ENCODE data around the gene FRMD7.
A peak's percentile ranks its signal among the peaks of the same experiment; 100 is the strongest.
"Not testable (repeated sequence)": the region's sequence is repeated elsewhere in the genome, so short reads cannot be mapped to it uniquely, and the experiment has no call there.

The FRMD7 gene

GRCh38 chrX:132093239-132093860, 34.5 kb downstream of the FRMD7 start:
- no peak for DNase-seq (ENCODE audit: low read depth in 2 of 2)

GRCh38 chrX:132092439-132093065, 35.3 kb downstream of the FRMD7 start:
- no peak for DNase-seq (ENCODE audit: low read depth in 2 of 2)

- no peak for DNase-seq (ENCODE audit: low read depth in 2 of 2)
Observed at GRCh38 chrX:132090403-132091159, 37.2 kb downstream of the FRMD7 start.

- no peak for DNase-seq (ENCODE audit: low read depth in 2 of 2)
Observed at GRCh38 chrX:132088864-132089263, 39.0 kb downstream of the FRMD7 start.

DNA sequence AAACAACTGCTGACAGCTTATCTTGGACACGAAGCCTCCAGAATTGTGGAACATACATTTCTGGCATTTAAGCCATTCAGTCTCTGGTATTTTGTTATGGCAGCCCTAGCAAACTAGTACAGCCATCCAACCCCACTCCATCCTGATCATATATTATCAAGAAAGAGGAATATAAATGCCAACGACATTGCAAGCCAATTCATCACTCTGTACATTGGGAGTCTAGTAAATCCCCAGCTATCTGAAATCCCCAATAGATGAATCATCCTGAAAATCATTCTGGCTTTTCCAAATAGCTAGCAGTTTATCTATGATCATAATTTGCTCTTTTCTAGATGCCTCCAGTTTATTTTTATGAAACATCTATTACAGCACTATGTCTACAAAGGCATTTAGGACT, 41.1 kb downstream of the FRMD7 start:
- DNase-seq (ENCODE audit: low read depth in 2 of 2) = peak; percentile 36 to 40

- no peak for DNase-seq (ENCODE audit: low read depth in 2 of 2)
Observed at GRCh38 chrX:132085786-132086185, 42.0 kb downstream of the FRMD7 start.

DNA sequence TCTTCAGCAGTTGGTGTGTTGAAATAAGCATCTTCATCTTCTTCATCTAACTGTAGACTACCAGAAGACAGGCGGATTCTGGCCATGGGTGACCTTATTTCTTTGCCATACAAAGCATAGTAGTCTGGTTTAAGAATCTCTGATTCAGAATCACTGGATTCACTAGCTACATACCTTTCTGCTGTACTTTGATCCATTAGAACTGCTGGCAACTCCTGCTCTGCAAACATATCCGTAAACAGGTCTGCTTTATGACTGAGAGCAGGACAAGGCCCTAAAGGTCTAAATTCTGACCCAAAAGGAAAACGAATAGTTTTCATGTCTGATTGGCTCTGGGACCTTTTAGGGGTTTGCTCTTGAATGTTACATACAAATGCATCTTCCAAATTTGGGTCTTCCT, 49.9 kb downstream of the FRMD7 start:
- DNase-seq (ENCODE audit: low read depth in 2 of 2) = no peak

GRCh38 chrX:132077414-132077813, 50.4 kb downstream of the FRMD7 start:
- no peak for DNase-seq (ENCODE audit: low read depth in 2 of 2)

DNA sequence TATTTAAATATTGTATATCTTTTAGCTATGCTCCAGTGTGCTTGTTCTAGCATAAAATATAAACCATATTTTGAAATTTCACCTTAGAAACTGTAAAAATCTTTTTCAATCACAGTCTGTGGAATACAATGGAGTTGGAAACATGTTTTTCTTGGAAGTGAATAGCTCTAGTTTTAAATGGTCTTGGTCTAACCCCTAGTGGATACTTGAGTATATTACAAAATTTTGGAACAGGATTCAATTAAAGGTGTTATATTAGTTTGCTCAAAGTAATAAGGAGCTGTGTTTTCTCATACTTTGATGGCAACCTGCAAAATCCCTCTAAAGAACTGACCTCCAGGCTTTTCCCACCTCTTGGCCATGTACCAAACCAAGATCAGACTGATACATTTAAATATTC, 56.6 kb downstream of the FRMD7 start:
- DNase-seq (ENCODE audit: low read depth in 2 of 2) = no peak

DNA sequence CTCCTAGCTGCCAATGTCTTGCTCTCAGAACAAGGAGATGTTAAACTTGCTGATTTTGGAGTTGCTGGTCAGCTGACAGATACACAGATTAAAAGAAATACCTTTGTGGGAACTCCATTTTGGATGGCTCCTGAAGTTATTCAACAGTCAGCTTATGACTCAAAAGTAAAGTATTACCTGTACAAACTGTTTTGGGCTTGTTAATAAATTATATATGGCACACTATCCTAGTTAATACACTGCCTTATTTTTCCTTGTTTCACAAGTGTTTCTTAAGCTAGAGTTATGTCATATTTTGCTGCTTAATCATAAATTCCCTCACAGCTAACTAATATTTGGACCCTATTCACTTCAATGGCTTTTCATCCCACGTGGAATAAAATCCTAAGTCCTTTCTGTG, 59.4 kb downstream of the FRMD7 start:
- DNase-seq (ENCODE audit: low read depth in 2 of 2) = no peak

DNA sequence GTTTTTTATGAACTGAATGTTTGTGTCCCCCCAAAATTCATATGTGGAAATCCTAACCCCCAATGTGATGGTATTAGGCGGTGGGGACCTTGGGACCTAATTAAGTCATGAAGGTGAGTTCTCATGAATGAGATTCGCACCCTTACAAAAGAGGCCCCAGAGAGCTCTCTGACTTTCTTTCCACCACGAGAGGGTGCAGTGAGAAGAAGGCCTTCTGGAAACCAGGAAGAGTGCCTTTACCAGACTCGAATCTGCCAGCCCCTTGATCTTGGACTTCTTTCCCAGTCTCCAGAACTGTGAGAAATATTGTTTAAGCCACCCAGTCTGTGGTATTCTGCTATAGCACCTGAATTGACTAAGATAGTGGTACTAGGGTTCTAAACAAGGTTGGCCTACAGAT, 64.0 kb downstream of the FRMD7 start:
- no peak for DNase-seq (ENCODE audit: low read depth in 2 of 2)

DNA sequence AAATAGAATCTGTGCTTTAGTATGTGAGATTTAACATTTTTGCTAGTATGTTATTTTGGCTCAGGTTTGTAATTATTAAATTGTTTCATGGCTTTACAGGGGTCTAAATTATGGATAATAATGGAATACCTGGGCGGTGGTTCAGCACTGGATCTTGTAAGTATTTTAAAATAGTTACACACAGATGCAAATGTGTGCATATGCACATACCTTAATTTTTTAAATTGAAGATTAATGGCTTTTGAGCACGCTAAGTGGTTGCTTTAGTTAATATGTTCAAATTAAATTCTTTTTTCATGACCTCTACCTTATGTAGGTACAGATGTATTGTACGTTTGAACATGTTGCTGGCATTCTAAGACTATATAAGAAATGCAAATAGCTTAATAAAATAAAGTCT, 64.5 kb downstream of the FRMD7 start:
- no peak for DNase-seq (ENCODE audit: low read depth in 2 of 2)

DNA sequence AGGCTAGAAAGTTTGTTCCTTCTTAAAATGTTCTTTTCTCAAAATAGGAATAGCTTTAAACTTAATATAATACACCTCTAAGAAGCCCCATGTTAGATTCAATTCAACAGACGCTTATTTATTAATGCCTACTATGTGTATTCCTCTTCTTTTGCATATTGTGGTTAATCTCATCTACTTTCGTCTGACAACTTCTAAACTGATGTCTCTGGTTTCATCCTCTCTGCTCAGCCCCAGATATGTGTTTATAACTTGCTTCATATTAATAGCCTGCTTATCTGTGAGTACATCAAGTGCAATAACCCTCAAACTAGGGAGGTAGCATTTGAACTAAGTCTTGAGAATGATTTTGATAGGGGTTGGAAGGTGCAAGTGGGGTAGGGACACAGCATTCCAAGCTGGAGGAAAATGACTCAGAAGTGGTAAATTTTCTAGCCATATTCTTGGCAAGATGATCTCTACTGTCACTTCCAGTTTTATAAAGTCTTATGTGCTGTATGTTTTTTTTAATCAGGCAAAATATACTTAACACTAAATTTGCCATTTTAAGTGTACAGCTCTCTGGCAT, 67.8 kb downstream of the FRMD7 start:
- no peak for DNase-seq (ENCODE audit: low read depth in 2 of 2)

DNA sequence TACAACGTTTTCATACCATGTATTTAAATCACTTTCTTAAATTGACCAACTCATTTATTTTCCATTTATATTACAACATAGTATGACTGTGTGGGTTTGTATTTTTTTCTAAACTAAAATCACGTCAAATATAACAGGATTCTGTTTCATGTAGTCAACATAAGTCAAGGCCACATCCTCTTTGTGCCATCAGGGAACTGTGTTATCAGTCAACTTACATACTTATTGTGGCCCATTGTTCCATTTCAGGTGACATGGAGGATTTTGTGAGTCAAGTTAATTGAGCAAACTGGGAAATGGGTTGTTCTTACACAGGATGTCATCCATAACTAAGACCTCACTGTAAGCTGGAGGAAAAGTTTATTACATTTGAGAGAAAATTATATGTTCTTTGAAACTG, 68.8 kb downstream of the FRMD7 start:
- no peak for DNase-seq (ENCODE audit: low read depth in 2 of 2)

DNA sequence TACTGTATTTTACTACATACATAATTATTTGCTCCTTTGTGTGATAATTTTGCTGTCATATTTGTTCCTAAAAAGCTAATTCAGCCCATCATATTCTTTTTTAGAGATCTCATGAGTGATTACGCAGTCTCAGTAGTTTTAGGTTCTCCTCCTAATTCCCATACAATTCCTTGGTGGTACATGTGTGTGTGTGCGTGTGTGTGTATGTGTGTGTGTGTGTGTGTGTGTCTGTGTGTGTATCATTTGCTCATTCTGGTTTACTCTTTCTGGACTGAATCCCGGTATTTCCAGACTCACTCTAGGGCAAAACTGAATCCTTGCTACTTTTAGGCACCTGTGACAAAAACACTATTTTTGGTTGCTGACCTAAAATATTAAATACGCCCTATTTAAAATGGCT, 69.8 kb downstream of the FRMD7 start:
- DNase-seq (ENCODE audit: low read depth in 2 of 2) = no peak

- DNase-seq (ENCODE audit: low read depth in 2 of 2) = not testable (repeated sequence)
Observed at GRCh38 chrX:132051778-132052177, 76.0 kb downstream of the FRMD7 start.

- no peak for DNase-seq (ENCODE audit: low read depth in 2 of 2)
Observed at GRCh38 chrX:132046533-132046932, 81.3 kb downstream of the FRMD7 start.

- DNase-seq (ENCODE audit: low read depth in 2 of 2) = no peak
Observed at GRCh38 chrX:132045456-132045855, 82.4 kb downstream of the FRMD7 start.

- no peak for DNase-seq (ENCODE audit: low read depth in 2 of 2)
Observed at GRCh38 chrX:132044953-132045352, 82.9 kb downstream of the FRMD7 start.

GRCh38 chrX:132043977-132044376, 83.8 kb downstream of the FRMD7 start:
- no peak for DNase-seq (ENCODE audit: low read depth in 2 of 2)

- no peak for DNase-seq (ENCODE audit: low read depth in 2 of 2)
Observed at GRCh38 chrX:132041015-132041414, 86.8 kb downstream of the FRMD7 start.

DNA sequence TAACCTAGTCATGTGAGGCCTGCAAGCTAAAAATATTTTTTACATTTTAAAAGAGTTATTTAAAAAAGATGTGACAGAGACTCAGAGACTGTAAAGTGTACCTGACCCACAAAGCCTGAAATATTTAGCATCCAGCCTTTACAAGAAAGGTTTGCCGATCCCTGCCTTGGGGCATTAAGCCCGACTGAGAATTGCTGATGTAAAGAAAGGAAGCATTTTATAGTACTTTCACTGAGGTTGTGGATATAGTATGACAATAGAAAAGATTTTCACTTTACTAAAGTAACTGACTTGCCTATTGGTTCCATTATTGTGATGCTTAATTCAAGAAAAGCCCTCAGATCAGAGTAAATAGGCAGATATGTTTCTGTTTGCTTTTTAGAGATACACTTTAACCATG, 87.8 kb downstream of the FRMD7 start:
- no peak for DNase-seq (ENCODE audit: low read depth in 2 of 2)

GRCh38 chrX:132037479-132037993, 90.3 kb downstream of the FRMD7 start:
- no peak for DNase-seq (ENCODE audit: low read depth in 2 of 2)

All from fibroblast of skin of left biceps (primary cell).